NK-92 treated with Interleukin-12 subunit alpha and Interleukin-12 subunit beta, amount 100 ng/mL, for 24 hours (cell line): Measurements from ENCODE around the gene CHRD.

Experiments used
- DNase-seq: peaks from one replicate; lab custom pipeline; 2025; lab: John Stamatoyannopoulos, UW

CHRD gene

DNA sequence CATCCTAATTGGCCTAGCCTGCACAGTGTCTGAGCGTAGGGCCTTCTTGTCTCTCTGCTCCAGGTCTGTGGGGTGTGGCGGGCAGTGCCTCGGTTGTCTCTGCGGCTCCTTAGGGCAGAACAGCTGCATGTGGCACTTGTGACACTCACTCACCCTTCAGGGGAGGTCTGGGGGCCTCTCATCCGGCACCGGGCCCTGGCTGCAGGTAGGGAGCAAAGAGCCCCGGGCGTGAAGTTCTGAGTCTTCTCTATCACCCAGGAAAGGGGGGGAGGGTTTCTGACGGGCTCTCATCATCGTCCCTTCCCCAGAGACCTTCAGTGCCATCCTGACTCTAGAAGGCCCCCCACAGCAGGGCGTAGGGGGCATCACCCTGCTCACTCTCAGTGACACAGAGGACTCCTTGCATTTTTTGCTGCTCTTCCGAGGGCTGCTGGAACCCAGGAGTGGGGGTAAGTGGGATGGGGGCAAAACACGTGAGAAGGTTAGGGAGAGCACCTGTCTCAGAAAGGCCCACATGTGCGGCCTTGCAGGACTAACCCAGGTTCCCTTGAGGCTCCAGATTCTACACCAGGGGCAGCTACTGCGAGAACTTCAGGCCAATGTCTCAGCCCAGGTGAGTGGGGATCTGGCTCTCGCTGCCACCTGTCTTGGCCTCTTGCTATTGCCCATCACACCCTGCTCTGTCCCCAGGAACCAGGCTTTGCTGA is 2.6 kb downstream of the CHRD start:
- no peak for DNase-seq

GRCh38 chr3:184383033-184383740 is 3.3 kb downstream of the CHRD start:
- DNase-seq: no peak

DNA sequence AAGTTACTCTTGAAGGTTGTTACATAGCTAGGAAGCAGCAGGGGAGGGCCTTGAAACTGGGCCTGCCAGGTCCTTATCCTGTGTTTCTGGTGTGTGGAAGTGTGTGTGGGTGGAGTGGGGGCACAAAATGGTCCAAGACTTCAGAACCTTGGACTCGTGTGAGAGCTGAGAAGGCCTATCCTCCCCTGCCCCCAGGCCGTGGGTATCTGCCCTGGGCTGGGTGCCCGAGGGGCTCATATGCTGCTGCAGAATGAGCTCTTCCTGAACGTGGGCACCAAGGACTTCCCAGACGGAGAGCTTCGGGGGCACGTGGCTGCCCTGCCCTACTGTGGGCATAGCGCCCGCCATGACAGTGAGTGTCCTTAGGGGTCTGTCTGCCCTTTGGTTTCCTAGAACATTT is 4.5 kb downstream of the CHRD start:
- DNase-seq: no peak

GRCh38 chr3:184384856-184385422 is 5.1 kb downstream of the CHRD start:
- no peak for DNase-seq

DNA sequence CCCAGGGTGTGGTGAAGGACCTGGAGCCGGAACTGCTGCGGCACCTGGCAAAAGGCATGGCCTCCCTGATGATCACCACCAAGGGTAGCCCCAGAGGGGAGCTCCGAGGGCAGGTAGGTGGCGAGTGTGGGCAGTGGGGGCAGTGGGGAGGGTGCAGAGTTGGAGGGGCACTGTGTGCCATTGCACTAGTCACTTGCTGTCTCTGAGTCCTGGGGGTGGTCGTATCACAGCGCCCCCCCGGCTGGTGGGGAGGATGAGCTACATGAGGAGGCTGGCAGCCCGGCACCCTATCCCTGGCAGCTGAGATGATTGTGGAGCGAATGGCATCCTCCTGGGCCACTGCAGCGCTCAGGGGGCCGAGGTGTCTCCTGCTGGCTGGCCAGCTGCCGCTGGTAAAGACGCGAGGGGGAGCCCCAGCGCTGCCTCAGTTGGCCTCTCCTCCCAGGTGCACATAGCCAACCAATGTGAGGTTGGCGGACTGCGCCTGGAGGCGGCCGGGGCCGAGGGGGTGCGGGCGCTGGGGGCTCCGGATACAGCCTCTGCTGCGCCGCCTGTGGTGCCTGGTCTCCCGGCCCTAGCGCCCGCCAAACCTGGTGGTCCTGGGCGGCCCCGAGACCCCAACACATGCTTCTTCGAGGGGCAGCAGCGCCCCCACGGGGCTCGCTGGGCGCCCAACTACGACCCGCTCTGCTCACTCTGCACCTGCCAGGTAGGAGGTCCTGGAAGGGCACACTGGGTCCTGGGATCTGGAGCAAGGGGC is 6.4 kb downstream of the CHRD start:
- DNase-seq: no peak

GRCh38 chr3:184387174-184387714 is 7.4 kb downstream of the CHRD start:
- no peak for DNase-seq

- no peak for DNase-seq
These were observed 8.5 kb downstream of the CHRD start for GRCh38 chr3:184388164-184388935.

GRCh38 chr3:184388936-184389230 is 9.0 kb downstream of the CHRD start:
- DNase-seq: no peak

GRCh38 chr3:184389384-184389783 is 9.5 kb downstream of the CHRD start:
- DNase-seq: no peak

GRCh38 chr3:184389935-184390528 is 10.2 kb downstream of the CHRD start:
- no peak for DNase-seq

DNA sequence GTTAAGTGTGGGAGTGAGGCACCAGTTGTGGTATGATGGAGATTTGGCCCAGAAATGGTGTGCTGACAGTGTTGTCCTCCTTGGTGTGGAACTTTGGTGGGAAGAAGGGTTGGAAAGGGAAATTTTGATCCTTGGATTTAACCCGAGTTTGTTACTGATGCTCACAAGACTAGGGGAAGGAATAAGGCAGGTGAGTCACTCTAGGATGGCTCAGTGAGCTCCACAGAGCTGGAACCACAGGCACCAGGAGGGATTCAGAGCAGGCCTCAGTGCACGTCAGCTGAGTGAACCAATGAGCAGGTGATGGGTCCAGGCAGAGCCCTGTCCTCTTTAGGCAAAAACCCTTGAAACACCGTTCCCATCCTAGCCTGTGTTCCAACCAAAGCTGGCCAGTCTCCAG is 11.4 kb downstream of the CHRD start:
- DNase-seq: no peak

DNA sequence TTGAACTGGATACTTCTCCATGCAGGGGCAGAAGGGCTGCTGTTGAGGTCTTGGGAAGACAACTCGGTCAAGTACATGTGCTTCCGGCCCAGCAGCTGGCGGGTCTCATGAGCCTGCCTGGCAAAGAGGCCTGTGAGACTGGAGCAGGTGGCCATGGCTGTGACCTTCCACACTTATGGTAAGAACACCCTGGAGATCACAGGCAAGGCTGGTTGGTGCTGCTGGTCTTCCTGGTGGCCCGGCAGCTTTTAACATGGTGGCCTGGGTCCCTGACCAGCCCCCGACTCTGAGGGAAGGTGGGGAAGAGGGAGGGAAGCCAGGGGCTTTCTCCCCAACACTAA is 15.4 kb downstream of the CHRD start:
- no peak for DNase-seq

- DNase-seq: no peak
These were observed 19.6 kb downstream of the CHRD start for GRCh38 chr3:184399410-184399809.

GRCh38 chr3:184405075-184406030 is 25.5 kb downstream of the CHRD start:
- no peak for DNase-seq

DNA sequence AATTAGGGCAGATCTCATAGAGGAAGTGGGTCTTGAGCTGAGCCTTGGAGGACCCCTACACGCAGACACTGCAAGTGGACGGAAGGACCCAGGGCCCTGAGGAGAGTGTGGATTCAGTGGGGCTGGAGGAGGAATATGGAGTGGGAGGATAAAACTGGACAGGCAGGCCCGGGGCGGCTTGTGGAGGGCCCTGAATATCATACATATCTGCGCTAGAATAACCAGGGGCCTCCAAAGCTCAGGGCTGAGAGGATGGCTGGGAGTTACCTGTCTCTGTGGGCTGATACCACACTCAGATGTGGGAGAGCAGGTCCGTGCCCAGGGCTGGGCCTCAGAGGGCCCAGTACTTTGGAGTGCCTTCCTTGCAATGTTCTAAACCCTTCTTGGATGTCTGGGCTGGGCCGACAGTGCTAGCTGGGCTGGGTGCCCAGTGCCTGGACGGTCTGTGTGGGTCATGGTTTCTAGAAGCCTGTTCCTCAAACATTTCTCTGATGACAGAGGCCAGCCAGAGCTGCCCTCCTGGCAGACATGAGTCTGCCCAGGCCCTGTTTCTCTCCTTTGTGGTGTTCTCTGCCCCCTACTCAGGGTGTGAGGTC is 29.6 kb downstream of the CHRD start:
- DNase-seq: no peak

DNA sequence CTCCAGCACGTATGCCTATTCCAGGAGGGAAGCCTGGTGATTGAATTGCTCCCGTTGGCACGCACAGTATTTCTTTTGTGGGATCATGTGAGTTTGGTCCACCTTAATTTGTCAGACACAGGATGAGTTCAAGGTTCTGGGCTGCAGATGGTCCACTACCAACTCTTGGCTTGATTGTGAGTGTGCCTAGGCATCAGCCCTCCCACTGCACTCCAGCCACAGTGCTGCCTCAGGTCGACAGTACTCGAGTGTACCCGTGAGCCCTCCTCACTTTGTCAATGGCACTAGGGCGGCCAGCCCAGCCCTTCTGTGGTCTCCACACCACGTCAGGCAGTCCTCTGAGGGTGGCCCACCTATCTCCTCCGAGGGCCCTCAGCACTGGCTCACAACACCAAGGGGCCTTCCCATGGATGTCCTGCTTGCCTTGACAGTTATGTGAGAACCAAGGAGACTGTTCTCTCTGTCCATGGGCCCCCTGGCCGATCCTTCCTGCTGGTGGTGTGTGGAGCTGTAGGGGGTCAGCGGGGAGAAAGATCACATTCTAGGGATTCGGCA is 30.2 kb downstream of the CHRD start:
- no peak for DNase-seq

GRCh38 chr3:184414418-184415202 is 34.8 kb downstream of the CHRD start:
- DNase-seq: no peak

DNA sequence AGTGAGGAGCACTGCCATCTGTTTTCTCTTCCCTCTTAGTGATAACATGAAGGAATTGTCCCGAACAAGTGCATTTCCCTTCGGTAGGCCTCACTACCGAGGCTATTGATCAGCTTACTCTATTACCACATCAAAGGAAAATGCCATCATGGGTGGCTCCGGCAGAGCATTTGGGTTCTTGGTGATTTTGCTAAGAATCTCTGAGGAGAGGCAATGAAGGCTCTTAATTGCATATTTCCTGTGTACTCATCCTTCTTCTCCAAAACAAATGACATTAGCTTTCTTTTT is 35.3 kb downstream of the CHRD start:
- no peak for DNase-seq
